Breast epithelium (tissue), 3 donors: ENCODE data around the gene APMAP.

Source experiments
- POLR2A ChIP-seq: fragments of 450-650 bp; IDR thresholded peaks from one replicate; pipeline ENCODE4 v1.6.1; 2016; ENCODE audit warnings: antibody characterized with exemption, mild to moderate bottlenecking, moderate library complexity
- POLR2AphosphoS5 ChIP-seq, 3 donors: sonication (generic); formaldehyde crosslinking; IDR thresholded peaks; one replicate each; pipeline ENCODE4 v1.6.1; 2017; ENCODE audit warnings: antibody characterized with exemption in 3 of 3
- TF ChIP-seq, protein P1 (sequence below), 3 donors: fragments of 450-650 bp; IDR thresholded peaks; one replicate each; pipeline ENCODE4 v1.5.1; 2016 to 2017; ENCODE audit warnings: antibody characterized with exemption in 3 of 3, mild to moderate bottlenecking in 3 of 3, moderate library complexity in 3 of 3

DNA sequence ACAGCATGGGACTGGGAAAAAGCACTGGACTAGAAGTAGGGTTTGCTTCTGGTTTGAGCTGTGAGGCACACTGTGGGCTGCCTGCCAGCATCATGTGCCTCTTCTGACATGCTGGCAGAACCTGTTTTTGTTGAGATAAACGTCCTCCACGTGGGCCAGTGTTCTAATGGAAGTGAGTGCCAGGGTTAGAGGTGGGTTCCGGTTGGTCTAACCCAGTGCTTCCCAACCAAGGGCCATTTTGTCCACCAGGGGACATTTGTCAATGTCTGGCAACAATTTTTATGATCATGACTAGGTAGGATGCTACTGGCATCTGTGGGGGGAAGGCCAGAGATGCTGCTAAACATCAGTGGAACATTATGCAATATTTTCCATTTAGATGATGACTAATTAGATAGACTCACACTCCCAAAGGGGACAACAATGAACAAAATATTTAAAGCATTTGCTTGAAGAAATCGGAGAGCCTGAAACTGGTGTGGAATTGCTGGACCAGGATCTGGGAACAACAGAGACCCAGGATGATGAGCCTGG is 7.8 kb upstream of the APMAP start:
- TF ChIP-seq, protein P1, sequence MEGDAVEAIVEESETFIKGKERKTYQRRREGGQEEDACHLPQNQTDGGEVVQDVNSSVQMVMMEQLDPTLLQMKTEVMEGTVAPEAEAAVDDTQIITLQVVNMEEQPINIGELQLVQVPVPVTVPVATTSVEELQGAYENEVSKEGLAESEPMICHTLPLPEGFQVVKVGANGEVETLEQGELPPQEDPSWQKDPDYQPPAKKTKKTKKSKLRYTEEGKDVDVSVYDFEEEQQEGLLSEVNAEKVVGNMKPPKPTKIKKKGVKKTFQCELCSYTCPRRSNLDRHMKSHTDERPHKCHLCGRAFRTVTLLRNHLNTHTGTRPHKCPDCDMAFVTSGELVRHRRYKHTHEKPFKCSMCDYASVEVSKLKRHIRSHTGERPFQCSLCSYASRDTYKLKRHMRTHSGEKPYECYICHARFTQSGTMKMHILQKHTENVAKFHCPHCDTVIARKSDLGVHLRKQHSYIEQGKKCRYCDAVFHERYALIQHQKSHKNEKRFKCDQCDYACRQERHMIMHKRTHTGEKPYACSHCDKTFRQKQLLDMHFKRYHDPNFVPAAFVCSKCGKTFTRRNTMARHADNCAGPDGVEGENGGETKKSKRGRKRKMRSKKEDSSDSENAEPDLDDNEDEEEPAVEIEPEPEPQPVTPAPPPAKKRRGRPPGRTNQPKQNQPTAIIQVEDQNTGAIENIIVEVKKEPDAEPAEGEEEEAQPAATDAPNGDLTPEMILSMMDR (IDR thresholded peaks at IDR 0.05), result peak in 2 of 3 donors; percentile 36 to 61
- no peak for TF ChIP-seq POLR2A
- TF ChIP-seq POLR2AphosphoS5 (IDR thresholded peaks at IDR 0.05), result peak; percentile 70 to 73 (median 72)
